OCI-LY7 (cell line): Measurements from ENCODE around the gene UPB1. TPM values are rescaled to one million over a fixed set of nuclear protein-coding genes. Genes with fewer than 3 reads are reported as not detected.
A peak's percentile ranks its signal among the peaks of the same experiment; 100 is the strongest.

Experiments used
- BruUV-seq: library from RNA; stranded (reverse); fragments of 400-500 nt; replicated peaks from 2 replicates; lab custom pipeline; 2021; lab: Mats Ljungman, UMichigan
- CTCF ChIA-PET: fragments of 300-600 bp; sonication (Branson Sonifier 250); formaldehyde crosslinking; loops from one replicate; lab custom pipeline; 2022; ENCODE audit warnings: antibody characterized with exemption; ENCODE audit not compliant: unreplicated experiment; lab: Charles Lee
- POLR2A ChIA-PET: fragments of 300-600 bp; sonication (Branson Sonifier 250); formaldehyde crosslinking; loops from one replicate; lab custom pipeline; 2022; ENCODE audit warnings: antibody characterized with exemption; lab: Charles Lee
- DNase-seq: peaks from one replicate; pipeline ENCODE4 v3.0.0-alpha.2; 2015; ENCODE audit warnings: low spot score
- H2AFZ ChIP-seq: fragments of 200-600 bp; sonication (generic), shearing (Covaris generic); 2 replicates; pipeline ENCODE4 v1.6.1; 2014; ENCODE audit warnings: mild to moderate bottlenecking, antibody characterized with exemption, low read length, moderate library complexity
- H3K27ac ChIP-seq: fragments of 200-600 bp; sonication (generic); 2 replicates; pipeline ENCODE4 v1.5.1; 2014; ENCODE audit warnings: mixed run types, low read depth, mild to moderate bottlenecking, moderate library complexity, low read length, inconsistent platforms; ENCODE audit not compliant: poor library complexity, severe bottlenecking
- H3K36me3 ChIP-seq: fragments of 200-600 bp; sonication (generic); 2 replicates; pipeline ENCODE4 v1.6.1; 2014; ENCODE audit warnings: mild to moderate bottlenecking, antibody characterized with exemption, low read length, moderate library complexity, mixed read lengths; ENCODE audit not compliant: insufficient read depth
- H3K4me1 ChIP-seq: fragments of 200-600 bp; sonication (generic); 2 replicates; pipeline ENCODE4 v1.5.1; 2014; ENCODE audit warnings: mild to moderate bottlenecking, low read length; ENCODE audit not compliant: insufficient read depth, poor library complexity, severe bottlenecking
- H3K4me2 ChIP-seq: fragments of 200-600 bp; sonication (generic); 2 replicates; pipeline ENCODE4 v1.6.1; 2014; ENCODE audit warnings: mild to moderate bottlenecking, low read length
- H3K4me3 ChIP-seq: fragments of 200-600 bp; sonication (generic); 2 replicates; pipeline ENCODE4 v1.5.1; 2014; ENCODE audit warnings: mild to moderate bottlenecking, low read depth, low read length; ENCODE audit not compliant: poor library complexity, severe bottlenecking
- H3K79me2 ChIP-seq: fragments of 200-600 bp; sonication (generic); 2 replicates; pipeline ENCODE4 v1.6.1; 2016; ENCODE audit warnings: low read depth, mild to moderate bottlenecking, low read length, moderate library complexity, mixed read lengths; ENCODE audit not compliant: insufficient read depth
- H3K9me2 ChIP-seq: fragments of 200-600 bp; sonication (generic); 2 replicates; pipeline ENCODE4 v1.6.1; 2016; ENCODE audit warnings: mild to moderate bottlenecking, low read length, mixed read lengths; ENCODE audit not compliant: insufficient read depth
- H3K9me3 ChIP-seq: fragments of 200-600 bp; sonication (generic); 2 replicates; pipeline ENCODE4 v1.6.1; 2014; ENCODE audit warnings: mild to moderate bottlenecking, mixed run types, low read length, mixed read lengths
- H4K20me1 ChIP-seq: fragments of 200-600 bp; sonication (generic); 2 replicates; pipeline ENCODE4 v1.6.1; 2014; ENCODE audit warnings: mild to moderate bottlenecking, antibody characterized with exemption, low read length, moderate library complexity, mixed read lengths; ENCODE audit not compliant: insufficient read depth
- CTCF ChIP-seq: fragments of 200-600 bp; sonication (generic); conservative IDR thresholded peaks from 2 replicates; pipeline ENCODE4 v1.5.1; 2014; ENCODE audit warnings: mild to moderate bottlenecking, antibody characterized with exemption, low read length, moderate library complexity, mixed read lengths
- EZH2phosphoT487 ChIP-seq: fragments of 200-600 bp; sonication (generic); IDR thresholded peaks from 2 replicates; pipeline ENCODE4 v1.6.1; 2018; ENCODE audit warnings: low read depth, borderline replicate concordance, mild to moderate bottlenecking, mixed run types, antibody characterized with exemption, low read length, moderate library complexity, mixed read lengths
- intact Hi-C: fragments of 100-400 bp; cut with micrococcal nuclease; formaldehyde crosslinking; loops from one replicate; pipeline ENCODE4 v1.10.0; 2022; ENCODE audit not compliant: unreplicated experiment
- total RNA-seq, 2 experiments: library from RNA; depleted of rRNA in 1 of 2; stranded (reverse); fragments of >200 nt in 1 of 2; shearing (Covaris generic) in 1 of 2; gene quantifications; 2 replicates each; pipeline ENCODE4 v1.2.3, GENCODE V29; 2014 to 2022

Gene UPB1
- total RNA-seq, 2 experiments from 2014 or later, result 0.69 to 0.70 TPM

DNA sequence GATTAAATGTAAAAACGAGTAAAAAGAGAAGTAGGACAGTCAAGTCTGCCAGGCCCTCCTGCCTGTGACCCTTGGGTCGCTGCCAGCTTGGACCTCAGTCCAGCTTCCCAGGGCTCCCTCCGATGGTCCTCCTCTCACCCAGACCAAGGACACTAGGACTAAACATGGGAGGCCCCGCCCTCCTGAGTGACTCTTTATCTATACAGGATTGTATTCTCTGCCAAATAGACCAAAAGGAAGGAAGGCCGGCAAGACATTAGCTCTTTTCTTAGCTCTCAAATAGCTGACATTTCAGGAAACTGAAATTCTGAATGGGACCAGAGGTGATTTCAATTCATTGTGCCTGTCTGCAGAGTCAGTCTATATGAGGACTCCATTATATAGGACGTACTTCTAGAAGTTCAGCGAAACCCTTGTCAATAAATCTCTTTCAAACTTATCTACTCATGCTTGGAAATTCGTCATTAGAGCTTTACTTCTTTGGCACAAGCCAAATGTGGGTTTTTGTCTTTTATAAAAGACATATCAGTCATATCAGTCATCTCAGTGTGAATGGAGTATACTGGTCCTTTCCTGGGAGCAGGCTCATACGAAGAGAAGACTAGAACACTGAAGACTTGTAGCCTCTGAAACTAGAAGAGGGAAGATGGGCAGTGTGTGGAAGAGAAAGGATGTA is 39.2 kb upstream of the UPB1 start:
- Histone ChIP-seq H2AFZ (no peak overlapping the region), H3K79me2 (no peaks in the 10 kb centered on the region), H3K9me3 (peaks cover 13% of the 10 kb centered on the region; the same call in 1 of the 2 replicates), H3K9me2 (no peaks in the 10 kb centered on the region), H4K20me1 (no peaks in the 10 kb centered on the region), H3K4me3 (no peak overlapping the region), H3K27ac (no peak overlapping the region), H3K4me1 (peaks cover 3% of the 10 kb centered on the region), H3K4me2 (no peak overlapping the region), H3K36me3 (peaks cover 3% of the 10 kb centered on the region; the same call in 1 of the 2 replicates)
- intact Hi-C loops, result no loop called here
- DNase-seq, result no peak
- BruUV-seq, result no TSS peak
- CTCF ChIA-PET, result interaction anchor here (0.6 kb wide), 1 partner anchor 445 kb away, joined by 3 read pairs; no protein-coding TSS in a partner anchor
- TF ChIP-seq CTCF (no peak), EZH2phosphoT487 (no peak)
- POLR2A ChIA-PET, result interaction anchor here (0.6 to 1.0 kb wide), 5 partner anchors 22 to 132 kb away, joined by 3 read pairs; no protein-coding TSS in a partner anchor

- Histone ChIP-seq H3K4me2 (no peak overlapping the region), H3K36me3 (no peaks in the 10 kb centered on the region), H3K9me2 (no peaks in the 10 kb centered on the region), H3K79me2 (no peaks in the 10 kb centered on the region), H3K4me1 (peaks cover under 1% of the 10 kb centered on the region), H3K4me3 (no peak overlapping the region), H3K27ac (no peak overlapping the region), H4K20me1 (no peaks in the 10 kb centered on the region), H3K9me3 (no peaks in the 10 kb centered on the region), H2AFZ (no peak overlapping the region)
- intact Hi-C loops, result no loop called here
- no peak for DNase-seq
- BruUV-seq, result no TSS peak
- no peak for TF ChIP-seq EZH2phosphoT487
- TF ChIP-seq CTCF, result no peak
- ChIA-PET POLR2A (no interaction called here), CTCF (no interaction called here)
Measured at GRCh38 chr22:24457894-24458420, 37.2 kb upstream of the UPB1 start.

DNA sequence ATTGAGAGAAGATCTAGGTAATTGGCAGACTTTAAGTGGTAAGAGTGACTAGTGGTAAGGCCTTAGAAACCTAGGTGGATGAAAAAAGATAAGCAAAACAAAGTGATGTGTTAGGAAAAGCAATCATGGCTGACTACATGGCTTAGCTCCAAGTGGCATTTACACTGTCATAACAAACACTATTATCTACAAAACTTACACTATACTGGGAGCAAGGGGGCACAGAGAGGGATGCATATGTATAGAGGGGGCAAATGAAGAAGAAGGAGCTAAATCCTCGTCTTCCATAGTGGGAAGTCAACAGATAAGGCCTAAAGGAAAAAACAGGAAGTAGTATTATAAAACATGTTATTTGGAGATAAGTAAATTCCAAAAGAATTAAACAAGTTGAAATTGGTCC is 35.2 kb upstream of the UPB1 start:
- Histone ChIP-seq H4K20me1 (no peaks in the 10 kb centered on the region), H3K4me1 (peaks cover 8% of the 10 kb centered on the region), H2AFZ (peak overlapping the region; percentile 35; the same call in 1 of the 2 replicates), H3K9me2 (no peaks in the 10 kb centered on the region), H3K36me3 (no peaks in the 10 kb centered on the region), H3K4me2 (no peak overlapping the region), H3K9me3 (no peaks in the 10 kb centered on the region), H3K79me2 (no peaks in the 10 kb centered on the region), H3K4me3 (no peak overlapping the region), H3K27ac (no peak overlapping the region)
- no TSS peak for BruUV-seq
- intact Hi-C loops, result no loop called here
- CTCF ChIA-PET, result no interaction called here
- DNase-seq, result no peak
- TF ChIP-seq CTCF, result no peak
- TF ChIP-seq EZH2phosphoT487, result no peak
- POLR2A ChIA-PET, result no interaction called here
